ENCODE results near the gene ATP5F1C.

- TF ChIP-seq, protein P1, sequence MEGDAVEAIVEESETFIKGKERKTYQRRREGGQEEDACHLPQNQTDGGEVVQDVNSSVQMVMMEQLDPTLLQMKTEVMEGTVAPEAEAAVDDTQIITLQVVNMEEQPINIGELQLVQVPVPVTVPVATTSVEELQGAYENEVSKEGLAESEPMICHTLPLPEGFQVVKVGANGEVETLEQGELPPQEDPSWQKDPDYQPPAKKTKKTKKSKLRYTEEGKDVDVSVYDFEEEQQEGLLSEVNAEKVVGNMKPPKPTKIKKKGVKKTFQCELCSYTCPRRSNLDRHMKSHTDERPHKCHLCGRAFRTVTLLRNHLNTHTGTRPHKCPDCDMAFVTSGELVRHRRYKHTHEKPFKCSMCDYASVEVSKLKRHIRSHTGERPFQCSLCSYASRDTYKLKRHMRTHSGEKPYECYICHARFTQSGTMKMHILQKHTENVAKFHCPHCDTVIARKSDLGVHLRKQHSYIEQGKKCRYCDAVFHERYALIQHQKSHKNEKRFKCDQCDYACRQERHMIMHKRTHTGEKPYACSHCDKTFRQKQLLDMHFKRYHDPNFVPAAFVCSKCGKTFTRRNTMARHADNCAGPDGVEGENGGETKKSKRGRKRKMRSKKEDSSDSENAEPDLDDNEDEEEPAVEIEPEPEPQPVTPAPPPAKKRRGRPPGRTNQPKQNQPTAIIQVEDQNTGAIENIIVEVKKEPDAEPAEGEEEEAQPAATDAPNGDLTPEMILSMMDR (IDR thresholded peaks at IDR 0.05), result no peak
- TF ChIP-seq TCF7L2 (IDR thresholded peaks at IDR 0.05; ENCODE audit: low read depth, low read length), result no peak
These were observed 1.4 kb downstream of the ATP5F1C start for GRCh38 chr10:7789390-7789789.
